Measurements from ENCODE around the gene C5orf22. TPM values are rescaled to one million over a fixed set of nuclear protein-coding genes. Genes with fewer than 3 reads are reported as not detected.

Gene C5orf22
- total RNA-seq, 2 experiments from 2014 or later = 19.2 to 23.7 TPM

DNA sequence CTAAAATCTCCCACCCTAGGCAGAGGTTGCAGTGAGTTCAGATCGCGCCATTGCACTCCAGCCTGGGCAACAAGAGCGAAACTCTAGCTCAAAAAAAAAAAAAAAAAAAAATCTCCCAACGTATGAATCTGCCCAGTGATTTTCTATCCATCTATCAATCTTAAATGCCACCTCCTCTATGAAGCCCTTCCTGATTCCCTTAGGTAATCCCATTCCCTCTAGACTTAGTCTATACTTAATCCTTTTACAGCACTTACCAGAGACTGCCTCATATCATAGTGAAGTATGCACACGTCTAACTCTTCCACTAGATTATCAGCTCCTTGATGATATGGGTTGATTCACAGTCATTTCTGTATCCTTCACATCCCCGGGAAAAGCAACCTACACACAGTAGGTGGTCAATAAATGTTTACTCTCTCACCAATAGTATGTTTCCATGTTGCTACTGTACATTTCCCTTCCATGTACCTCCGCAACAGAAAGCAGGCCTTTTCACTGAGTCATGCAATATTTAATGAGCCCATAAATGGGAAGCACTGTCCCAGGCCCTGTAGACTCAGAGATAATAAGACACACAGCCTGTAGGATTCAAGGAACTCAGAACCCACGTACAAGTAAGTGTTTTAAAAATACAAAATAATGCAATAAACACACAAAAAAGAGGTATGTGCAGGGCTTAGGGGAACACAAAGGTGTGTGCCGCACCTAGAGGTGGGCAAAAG lies 1.4 kb upstream of the C5orf22 start:
- Mint-ChIP-seq H3K4me1 (ENCODE audit: low read depth) (peaks cover 37% of the 10 kb centered on the region), H3K36me3 (ENCODE audit: low read depth) (peaks cover 55% of the 10 kb centered on the region), H3K27ac (peak overlapping the region; percentile 86), H3K9me3 (no peaks in the 10 kb centered on the region), H3K27me3 (no peaks in the 10 kb centered on the region), H3K4me3 (peak overlapping the region; percentile 86)
- ATAC-seq (no peak), DNase-seq (no peak)
- CTCF ChIA-PET = interaction anchor here (1.2 kb wide), 1 partner anchor 8 kb away, joined by 3 read pairs; no protein-coding TSS in a partner anchor
- POLR2A ChIA-PET = interaction anchor here (1.0 to 1.7 kb wide), 2 partner anchors 10 to 24 kb away, joined by 4 read pairs; no protein-coding TSS in a partner anchor
- intact Hi-C loops (cut with micrococcal nuclease) = no loop called here
- TF ChIP-seq, protein P1, sequence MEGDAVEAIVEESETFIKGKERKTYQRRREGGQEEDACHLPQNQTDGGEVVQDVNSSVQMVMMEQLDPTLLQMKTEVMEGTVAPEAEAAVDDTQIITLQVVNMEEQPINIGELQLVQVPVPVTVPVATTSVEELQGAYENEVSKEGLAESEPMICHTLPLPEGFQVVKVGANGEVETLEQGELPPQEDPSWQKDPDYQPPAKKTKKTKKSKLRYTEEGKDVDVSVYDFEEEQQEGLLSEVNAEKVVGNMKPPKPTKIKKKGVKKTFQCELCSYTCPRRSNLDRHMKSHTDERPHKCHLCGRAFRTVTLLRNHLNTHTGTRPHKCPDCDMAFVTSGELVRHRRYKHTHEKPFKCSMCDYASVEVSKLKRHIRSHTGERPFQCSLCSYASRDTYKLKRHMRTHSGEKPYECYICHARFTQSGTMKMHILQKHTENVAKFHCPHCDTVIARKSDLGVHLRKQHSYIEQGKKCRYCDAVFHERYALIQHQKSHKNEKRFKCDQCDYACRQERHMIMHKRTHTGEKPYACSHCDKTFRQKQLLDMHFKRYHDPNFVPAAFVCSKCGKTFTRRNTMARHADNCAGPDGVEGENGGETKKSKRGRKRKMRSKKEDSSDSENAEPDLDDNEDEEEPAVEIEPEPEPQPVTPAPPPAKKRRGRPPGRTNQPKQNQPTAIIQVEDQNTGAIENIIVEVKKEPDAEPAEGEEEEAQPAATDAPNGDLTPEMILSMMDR (IDR thresholded peaks at IDR 0.05) = no peak

DNA sequence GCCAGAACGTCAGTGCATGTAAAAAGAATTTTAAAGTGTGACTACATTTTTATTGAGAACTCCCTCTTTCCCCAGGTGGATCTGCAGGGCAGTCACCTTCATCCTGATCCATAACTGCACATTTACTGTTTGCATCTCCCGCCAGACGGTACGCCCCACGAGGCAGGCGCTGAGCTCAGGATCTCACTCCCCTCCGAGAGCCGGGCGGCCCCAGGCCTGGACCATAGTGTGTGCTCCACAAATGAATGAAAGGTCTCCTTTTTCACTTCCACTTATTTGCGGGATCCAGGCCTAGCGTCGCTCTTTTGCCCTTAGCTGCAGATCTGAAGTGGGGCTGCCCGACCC lies 586 bp upstream of the C5orf22 start:
- TF ChIP-seq, protein P1 (IDR thresholded peaks at IDR 0.05) = no peak
- intact Hi-C loops (cut with micrococcal nuclease) = no loop called here
- ChIA-PET POLR2A (interaction anchor here (1.1 to 1.7 kb wide), 3 partner anchors 9 to 23 kb away, joined by 3 to 5 read pairs (median 4); no protein-coding TSS in a partner anchor), CTCF (interaction anchor here (1.0 to 1.4 kb wide), 4 partner anchors 9 to 561 kb away, joined by 3 to 4 read pairs (median 3); partner anchors contain the start of gene PDZD2)
- DNase-seq = peak; percentile 51
- Mint-ChIP-seq H3K4me1 (ENCODE audit: low read depth) (peaks cover 38% of the 10 kb centered on the region), H3K27ac (peak overlapping the region; percentile 86), H3K27me3 (no peaks in the 10 kb centered on the region), H3K36me3 (ENCODE audit: low read depth) (peaks cover 57% of the 10 kb centered on the region), H3K9me3 (no peaks in the 10 kb centered on the region), H3K4me3 (peak overlapping the region; percentile 86)
- peak; percentile 34 for ATAC-seq

DNA sequence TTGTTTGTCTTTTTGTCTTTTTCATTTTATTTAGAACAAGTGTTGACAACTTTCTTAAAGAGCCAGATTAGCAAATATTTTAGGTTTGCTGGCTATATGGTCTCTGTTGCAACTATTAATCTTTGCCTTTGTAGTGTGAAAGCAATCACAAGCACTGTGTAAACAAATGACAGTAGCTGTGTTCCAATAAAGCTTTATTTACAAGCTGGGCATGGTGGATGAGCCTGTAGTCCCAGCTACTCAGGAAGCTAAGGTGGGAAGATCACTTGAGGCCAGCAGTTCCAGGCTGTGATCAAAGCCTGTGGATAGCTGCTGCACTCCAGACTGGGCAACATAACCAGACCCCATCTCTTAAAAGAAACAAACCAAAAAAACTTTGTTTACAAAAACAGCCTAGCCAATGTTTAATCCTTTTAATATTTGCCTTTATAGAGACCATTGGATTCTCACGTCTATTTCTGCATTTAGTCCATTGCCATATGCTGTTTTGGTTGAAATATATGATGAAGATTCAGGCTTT lies 2.5 kb downstream of the C5orf22 start:
- H3K4me3 Mint-ChIP-seq = peak overlapping the region; percentile 15
- ATAC-seq (no peak), DNase-seq (no peak)
- peaks cover 46% of the 10 kb centered on the region for H3K36me3 Mint-ChIP-seq (ENCODE audit: low read depth)
- peaks cover 43% of the 10 kb centered on the region for H3K4me1 Mint-ChIP-seq (ENCODE audit: low read depth)
- TF ChIP-seq, protein P1 (IDR thresholded peaks at IDR 0.05) = no peak
- ChIA-PET POLR2A (no interaction called here), CTCF (no interaction called here)
- intact Hi-C loops (cut with micrococcal nuclease) = no loop called here
- H3K27ac Mint-ChIP-seq = no peak overlapping the region
- no peaks in the 10 kb centered on the region for H3K9me3 Mint-ChIP-seq
- H3K27me3 Mint-ChIP-seq = no peaks in the 10 kb centered on the region

- Mint-ChIP-seq H3K27ac (no peak overlapping the region), H3K36me3 (ENCODE audit: low read depth) (peaks cover 40% of the 10 kb centered on the region), H3K4me3 (no peak overlapping the region), H3K4me1 (ENCODE audit: low read depth) (peaks cover 31% of the 10 kb centered on the region), H3K9me3 (no peaks in the 10 kb centered on the region), H3K27me3 (no peaks in the 10 kb centered on the region)
- CTCF ChIA-PET = interaction anchor here (1.3 kb wide), 1 partner anchor 9 kb away, joined by 3 read pairs; no protein-coding TSS in a partner anchor
- ATAC-seq (no peak), DNase-seq (no peak)
- intact Hi-C loops (cut with micrococcal nuclease) = no loop called here
- TF ChIP-seq, protein P1 (IDR thresholded peaks at IDR 0.05) = no peak
- POLR2A ChIA-PET = no interaction called here
These were observed 4.8 kb downstream of the C5orf22 start for GRCh38 chr5:31536873-31537272.

DNA sequence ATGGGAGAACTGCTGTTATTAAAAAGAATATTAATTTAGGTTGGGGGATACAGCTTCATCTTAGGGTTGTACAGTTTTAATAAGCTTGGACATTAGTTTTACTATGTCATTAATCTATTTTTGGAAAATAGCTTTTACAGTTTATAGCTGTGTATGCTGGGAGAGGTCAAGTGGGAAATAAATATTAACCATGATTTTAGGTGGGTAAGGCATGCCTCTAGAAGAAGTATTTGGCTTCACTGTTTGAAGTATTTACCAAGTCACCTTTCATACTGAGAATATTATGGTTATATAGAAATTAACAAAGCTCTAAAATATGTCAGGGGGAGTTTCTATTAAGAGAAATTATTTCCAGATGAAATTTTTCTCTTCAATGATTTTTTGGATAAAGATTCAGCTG lies 5.2 kb downstream of the C5orf22 start:
- peaks cover 31% of the 10 kb centered on the region for H3K4me1 Mint-ChIP-seq (ENCODE audit: low read depth)
- H3K27ac Mint-ChIP-seq = no peak overlapping the region
- DNase-seq (no peak), ATAC-seq (no peak)
- TF ChIP-seq, protein P1 (IDR thresholded peaks at IDR 0.05) = no peak
- POLR2A ChIA-PET = no interaction called here
- no peaks in the 10 kb centered on the region for H3K9me3 Mint-ChIP-seq
- H3K36me3 Mint-ChIP-seq (ENCODE audit: low read depth) = peaks cover 41% of the 10 kb centered on the region
- H3K4me3 Mint-ChIP-seq = no peak overlapping the region
- H3K27me3 Mint-ChIP-seq = no peaks in the 10 kb centered on the region
- CTCF ChIA-PET = interaction anchor here (1.3 kb wide), 1 partner anchor 9 kb away, joined by 3 read pairs; no protein-coding TSS in a partner anchor
- intact Hi-C loops (cut with micrococcal nuclease) = no loop called here
